ENCODE data around the gene BANK1. TPM values are rescaled to one million over a fixed set of nuclear protein-coding genes. Genes with fewer than 3 reads are reported as not detected.

The BANK1 gene
- total RNA-seq, 1 experiment from 2014 or later = not detected

DNA sequence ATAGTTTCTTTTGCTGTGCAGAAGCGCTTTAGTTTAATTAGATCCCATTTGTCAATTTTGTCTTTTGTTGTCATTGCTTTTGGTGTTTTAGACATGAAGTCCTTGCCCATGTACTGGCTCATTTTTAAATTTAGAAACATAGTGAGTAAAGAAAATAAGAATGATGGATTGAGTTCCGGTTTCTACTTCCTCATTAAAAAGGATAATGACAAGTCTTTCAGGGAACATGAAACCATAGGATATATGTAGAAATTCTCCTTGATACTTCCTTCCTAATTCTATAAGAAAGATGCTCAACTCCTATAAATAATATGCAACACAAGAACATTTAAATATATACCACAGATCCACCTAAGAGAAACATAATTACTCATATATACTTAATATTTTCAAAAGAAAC lies 240.9 kb downstream of the BANK1 start:
- no TSS peak for BruUV-seq (replicated peaks)
- Mint-ChIP-seq H3K27ac (ENCODE audit: low read depth, unreplicated experiment) (no peak overlapping the region), H3K9me3 (ENCODE audit: unreplicated experiment) (no peaks in the 10 kb centered on the region), H3K36me3 (ENCODE audit: insufficient read depth, unreplicated experiment) (no peaks in the 10 kb centered on the region), H3K27me3 (ENCODE audit: insufficient read depth, unreplicated experiment) (no peaks in the 10 kb centered on the region), H3K4me1 (ENCODE audit: insufficient read depth, unreplicated experiment) (no peaks in the 10 kb centered on the region), H3K4me3 (ENCODE audit: unreplicated experiment) (no peak overlapping the region)
- TF ChIP-seq, protein P1, sequence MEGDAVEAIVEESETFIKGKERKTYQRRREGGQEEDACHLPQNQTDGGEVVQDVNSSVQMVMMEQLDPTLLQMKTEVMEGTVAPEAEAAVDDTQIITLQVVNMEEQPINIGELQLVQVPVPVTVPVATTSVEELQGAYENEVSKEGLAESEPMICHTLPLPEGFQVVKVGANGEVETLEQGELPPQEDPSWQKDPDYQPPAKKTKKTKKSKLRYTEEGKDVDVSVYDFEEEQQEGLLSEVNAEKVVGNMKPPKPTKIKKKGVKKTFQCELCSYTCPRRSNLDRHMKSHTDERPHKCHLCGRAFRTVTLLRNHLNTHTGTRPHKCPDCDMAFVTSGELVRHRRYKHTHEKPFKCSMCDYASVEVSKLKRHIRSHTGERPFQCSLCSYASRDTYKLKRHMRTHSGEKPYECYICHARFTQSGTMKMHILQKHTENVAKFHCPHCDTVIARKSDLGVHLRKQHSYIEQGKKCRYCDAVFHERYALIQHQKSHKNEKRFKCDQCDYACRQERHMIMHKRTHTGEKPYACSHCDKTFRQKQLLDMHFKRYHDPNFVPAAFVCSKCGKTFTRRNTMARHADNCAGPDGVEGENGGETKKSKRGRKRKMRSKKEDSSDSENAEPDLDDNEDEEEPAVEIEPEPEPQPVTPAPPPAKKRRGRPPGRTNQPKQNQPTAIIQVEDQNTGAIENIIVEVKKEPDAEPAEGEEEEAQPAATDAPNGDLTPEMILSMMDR (IDR thresholded peaks at IDR 0.05; ENCODE audit: unreplicated experiment) = no peak
- POLR2A ChIA-PET = no interaction called here
- intact Hi-C loops (cut with micrococcal nuclease) = no loop called here
- DNase-seq (ENCODE audit: unreplicated experiment) = no peak
- CTCF ChIA-PET = no interaction called here

DNA sequence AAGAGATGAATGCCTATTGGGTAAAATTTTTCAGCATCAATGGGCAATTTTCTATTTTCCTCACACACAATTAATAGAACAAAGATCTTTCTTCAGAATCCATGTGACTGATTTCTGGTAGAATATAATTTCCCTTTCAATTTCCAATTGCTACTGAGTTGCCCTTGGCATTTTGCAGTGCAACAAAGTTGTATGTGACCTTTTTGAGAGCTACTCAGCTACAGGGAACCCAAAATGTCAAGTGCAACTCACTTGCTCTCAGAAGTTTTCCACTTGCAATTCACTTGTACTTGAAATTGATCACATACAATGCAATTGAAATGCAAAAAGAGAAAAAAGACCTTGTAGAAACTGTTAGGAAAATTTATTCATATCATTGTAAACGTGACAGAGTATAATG lies 245.5 kb downstream of the BANK1 start:
- H3K36me3 Mint-ChIP-seq (ENCODE audit: insufficient read depth, unreplicated experiment) = no peaks in the 10 kb centered on the region
- DNase-seq (ENCODE audit: unreplicated experiment) = no peak
- H3K4me3 Mint-ChIP-seq (ENCODE audit: unreplicated experiment) = no peak overlapping the region
- no TSS peak for BruUV-seq (replicated peaks)
- POLR2A ChIA-PET = no interaction called here
- intact Hi-C loops (cut with micrococcal nuclease) = no loop called here
- no peaks in the 10 kb centered on the region for H3K27me3 Mint-ChIP-seq (ENCODE audit: insufficient read depth, unreplicated experiment)
- CTCF ChIA-PET = no interaction called here
- H3K9me3 Mint-ChIP-seq (ENCODE audit: unreplicated experiment) = no peaks in the 10 kb centered on the region
- H3K27ac Mint-ChIP-seq (ENCODE audit: low read depth, unreplicated experiment) = no peak overlapping the region
- H3K4me1 Mint-ChIP-seq (ENCODE audit: insufficient read depth, unreplicated experiment) = no peaks in the 10 kb centered on the region
- TF ChIP-seq, protein P1 (IDR thresholded peaks at IDR 0.05; ENCODE audit: unreplicated experiment) = no peak

DNA sequence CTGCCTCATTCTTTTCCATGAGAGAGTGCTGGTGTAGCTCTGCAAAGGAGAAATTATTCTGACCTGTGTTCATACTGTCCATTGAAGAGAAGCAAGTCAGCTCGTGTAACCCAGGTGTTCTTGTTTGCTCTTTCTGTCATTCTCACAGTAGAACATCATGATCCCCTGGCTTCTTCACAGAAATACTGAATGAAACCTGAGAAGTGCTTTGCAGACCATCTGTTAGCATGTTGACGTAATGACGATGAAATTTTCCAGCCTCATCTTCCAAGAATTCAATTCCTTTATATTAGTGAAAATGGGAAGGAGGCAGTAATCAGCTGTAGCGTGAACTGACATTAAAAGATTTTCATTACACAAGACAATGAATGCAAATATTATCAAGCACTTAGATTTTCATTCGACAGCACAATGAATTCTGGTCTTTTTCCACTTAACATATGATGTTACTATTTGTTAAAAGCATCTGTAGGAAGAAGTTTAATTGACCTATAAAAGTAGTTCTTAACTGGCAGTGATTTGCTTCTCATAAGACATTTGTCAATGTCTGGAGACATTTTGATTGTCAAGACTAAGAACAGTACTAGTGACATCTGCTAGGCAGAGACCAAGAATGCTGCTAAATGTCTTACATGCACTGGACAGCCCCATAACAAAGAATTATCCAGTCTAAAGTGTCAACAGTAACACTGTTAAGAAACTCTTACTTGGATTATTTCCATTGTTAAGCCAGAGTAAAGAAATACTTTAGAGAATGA lies 246.3 kb downstream of the BANK1 start:
- Mint-ChIP-seq H3K27me3 (ENCODE audit: insufficient read depth, unreplicated experiment) (no peaks in the 10 kb centered on the region), H3K27ac (ENCODE audit: low read depth, unreplicated experiment) (no peak overlapping the region), H3K36me3 (ENCODE audit: insufficient read depth, unreplicated experiment) (no peaks in the 10 kb centered on the region), H3K4me3 (ENCODE audit: unreplicated experiment) (no peak overlapping the region), H3K9me3 (ENCODE audit: unreplicated experiment) (no peaks in the 10 kb centered on the region), H3K4me1 (ENCODE audit: insufficient read depth, unreplicated experiment) (no peaks in the 10 kb centered on the region)
- ChIA-PET CTCF (interaction anchor here (0.6 kb wide), 1 partner anchor 9 kb away, joined by 3 read pairs; no protein-coding TSS in a partner anchor), POLR2A (no interaction called here)
- TF ChIP-seq, protein P1 (IDR thresholded peaks at IDR 0.05; ENCODE audit: unreplicated experiment) = no peak
- intact Hi-C loops (cut with micrococcal nuclease) = no loop called here
- no TSS peak for BruUV-seq (replicated peaks)
- DNase-seq (ENCODE audit: unreplicated experiment) = no peak

DNA sequence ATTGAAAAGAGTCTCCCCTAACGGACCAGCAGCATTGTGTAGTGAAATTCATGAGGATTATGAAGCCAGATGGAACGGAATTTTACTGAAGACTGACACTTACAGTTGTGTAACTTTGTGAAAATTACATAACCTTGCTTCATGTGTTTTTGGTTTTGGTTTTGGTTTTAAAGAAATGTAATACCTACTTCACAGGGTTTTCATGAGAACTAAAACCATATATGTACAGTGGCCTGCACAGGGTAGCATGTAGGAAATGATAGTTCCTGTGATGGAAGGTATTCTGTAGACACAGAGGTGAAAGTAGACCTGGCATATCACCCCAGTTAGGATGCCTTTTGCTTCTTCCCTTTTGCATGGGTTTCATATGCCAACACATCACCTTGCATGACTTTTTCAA lies 247.0 kb downstream of the BANK1 start:
- no TSS peak for BruUV-seq (replicated peaks)
- Mint-ChIP-seq H3K4me3 (ENCODE audit: unreplicated experiment) (no peak overlapping the region), H3K27ac (ENCODE audit: low read depth, unreplicated experiment) (no peak overlapping the region), H3K9me3 (ENCODE audit: unreplicated experiment) (no peaks in the 10 kb centered on the region), H3K36me3 (ENCODE audit: insufficient read depth, unreplicated experiment) (no peaks in the 10 kb centered on the region), H3K27me3 (ENCODE audit: insufficient read depth, unreplicated experiment) (no peaks in the 10 kb centered on the region), H3K4me1 (ENCODE audit: insufficient read depth, unreplicated experiment) (no peaks in the 10 kb centered on the region)
- CTCF ChIA-PET = interaction anchor here (0.6 kb wide), 1 partner anchor 10 kb away, joined by 3 read pairs; no protein-coding TSS in a partner anchor
- TF ChIP-seq, protein P1 (IDR thresholded peaks at IDR 0.05; ENCODE audit: unreplicated experiment) = no peak
- intact Hi-C loops (cut with micrococcal nuclease) = no loop called here
- DNase-seq (ENCODE audit: unreplicated experiment) = no peak
- POLR2A ChIA-PET = no interaction called here
